DMS114 treated with DMSO at 0.1 percent for 48 hours (cell line): ENCODE data around the gene CIZ1.

Source experiments
- DNase-seq: peaks from one replicate; lab custom pipeline; 2025; ENCODE audit not compliant: unreplicated experiment; lab: John Stamatoyannopoulos, UW

CIZ1 gene

DNA sequence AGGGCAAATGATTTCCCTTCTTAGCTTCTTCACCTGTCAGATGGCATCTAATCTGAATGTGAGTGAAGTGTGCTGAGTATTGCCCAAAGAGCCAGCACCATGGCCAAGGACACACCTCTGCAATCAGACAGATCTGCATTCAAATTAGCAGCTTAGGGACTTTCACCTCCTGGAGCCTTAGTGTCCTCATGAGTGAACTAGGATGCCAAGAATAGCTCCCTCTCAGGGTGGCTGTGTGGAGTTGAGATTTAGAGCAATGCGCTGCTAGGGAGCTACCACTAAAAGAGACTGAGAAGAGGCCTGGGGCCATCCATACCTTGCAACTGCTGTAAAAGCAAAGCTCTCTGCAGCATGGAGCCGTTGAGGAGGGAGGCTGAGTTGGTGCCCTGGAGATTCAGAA lies 1.4 kb downstream of the CIZ1 start:
- DNase-seq, result no peak

DNA sequence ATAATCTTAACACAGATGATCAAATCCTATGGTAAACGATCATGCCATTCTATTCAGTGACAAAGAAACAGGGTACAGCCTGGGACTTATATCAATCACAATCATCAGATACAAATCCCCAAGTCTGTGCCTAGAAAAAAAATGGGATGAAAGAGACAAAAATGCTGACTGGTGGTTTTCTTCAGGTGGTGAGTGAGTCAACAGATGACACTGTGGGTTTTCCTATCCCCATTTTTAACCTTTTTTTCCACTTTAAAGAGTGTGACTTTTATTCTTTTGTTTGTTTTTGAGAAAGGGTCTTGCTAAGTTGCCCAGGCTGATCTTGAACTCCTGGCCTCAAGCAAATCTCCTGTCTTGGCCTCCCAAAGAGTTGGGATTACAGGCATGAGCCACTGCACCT lies 3.2 kb downstream of the CIZ1 start:
- DNase-seq, result no peak

DNA sequence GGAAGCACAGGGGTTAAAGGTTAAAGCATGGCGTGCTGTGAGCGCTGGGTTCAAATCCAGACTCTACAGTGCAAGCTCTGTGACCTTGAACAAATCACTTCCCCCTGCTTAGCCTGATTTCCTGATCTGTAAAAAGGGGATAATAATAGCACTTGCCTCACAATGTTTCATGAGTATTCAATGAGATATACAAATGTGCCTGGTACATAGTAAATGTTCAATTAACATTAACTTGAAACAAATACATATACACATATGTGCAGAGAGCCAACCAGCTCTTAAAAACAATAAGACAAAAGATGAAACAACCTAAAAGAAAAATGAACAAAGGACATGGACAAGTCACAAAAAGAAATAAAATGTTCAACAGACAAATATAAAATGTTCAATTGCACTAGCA lies 4.0 kb downstream of the CIZ1 start:
- no peak for DNase-seq

GRCh38 chr9:128185979-128186965 lies 5.1 kb downstream of the CIZ1 start:
- DNase-seq, result no peak

DNA sequence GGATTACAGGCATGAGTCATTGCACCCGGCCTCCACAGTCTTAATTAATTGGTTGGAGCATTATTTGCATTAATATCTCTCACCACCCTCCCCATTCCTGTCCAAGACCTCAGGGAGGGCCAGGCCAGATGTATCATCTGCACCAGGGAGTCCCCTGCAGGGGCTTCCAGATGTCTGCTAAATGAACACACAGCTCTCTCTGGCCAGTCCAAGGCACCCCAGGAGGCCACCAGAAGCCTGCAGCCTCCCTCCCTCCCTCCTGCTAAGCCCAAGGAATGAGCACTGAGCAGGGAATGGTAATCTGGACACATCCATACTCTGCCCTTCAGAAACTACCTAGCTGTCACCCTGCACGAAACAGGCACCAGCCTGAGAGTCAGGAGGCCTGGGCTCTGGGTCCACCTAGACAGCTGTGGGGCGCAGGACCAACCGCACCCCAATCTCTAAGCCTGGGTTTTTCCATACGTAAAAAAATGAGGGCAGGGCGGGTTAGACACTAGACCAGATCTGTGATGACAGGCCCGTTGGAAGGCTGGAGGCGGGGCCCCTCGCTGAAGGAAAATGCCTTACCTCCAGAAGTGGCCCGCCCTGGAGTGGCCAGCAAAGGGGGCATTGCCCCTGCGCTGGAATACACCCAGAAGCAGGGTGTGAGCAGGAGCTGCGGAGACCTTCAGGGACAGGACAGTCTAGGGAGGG lies 8.3 kb downstream of the CIZ1 start:
- no peak for DNase-seq

DNA sequence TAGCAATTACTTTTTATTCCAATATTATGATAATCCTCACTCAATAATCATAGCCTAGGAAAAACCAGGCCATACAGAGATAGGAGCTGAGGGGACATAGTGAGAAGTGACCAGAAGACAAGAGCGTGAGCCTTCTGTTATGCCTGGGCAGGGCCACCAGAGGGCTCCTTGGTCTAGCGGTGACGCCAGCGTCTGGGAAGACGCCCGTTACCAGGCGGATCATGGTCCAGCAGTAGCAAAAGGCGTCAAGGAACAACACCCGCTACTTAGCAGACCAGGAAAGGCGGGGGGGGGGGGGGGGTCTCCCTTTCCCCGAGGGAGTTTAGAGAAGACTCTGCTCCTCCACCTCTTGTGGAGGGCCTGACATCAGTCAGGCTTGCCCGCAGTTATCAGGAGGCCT lies 9.9 kb downstream of the CIZ1 start:
- DNase-seq, result peak; percentile 12

GRCh38 chr9:128180447-128180846 lies 10.9 kb downstream of the CIZ1 start:
- no peak for DNase-seq

DNA sequence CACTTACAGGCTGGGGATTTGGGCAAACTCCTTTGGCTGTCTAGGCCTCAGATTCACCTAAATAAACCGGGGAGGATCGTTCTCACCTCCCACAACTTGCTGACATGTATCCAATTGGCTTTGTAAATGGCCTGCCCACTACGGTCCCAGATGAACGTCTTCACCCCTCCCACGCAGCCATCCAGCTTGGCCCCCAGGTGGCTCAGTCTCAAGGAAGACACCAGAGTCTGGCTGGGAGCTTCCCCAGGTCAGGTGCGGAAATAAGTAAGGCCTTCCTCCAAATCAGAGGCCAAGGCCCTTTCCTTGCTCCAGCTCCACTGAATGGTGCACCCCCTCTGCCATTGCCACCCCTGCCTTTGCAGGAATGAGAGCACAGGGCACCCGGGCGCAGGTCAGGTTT lies 11.4 kb downstream of the CIZ1 start:
- DNase-seq, result no peak

DNA sequence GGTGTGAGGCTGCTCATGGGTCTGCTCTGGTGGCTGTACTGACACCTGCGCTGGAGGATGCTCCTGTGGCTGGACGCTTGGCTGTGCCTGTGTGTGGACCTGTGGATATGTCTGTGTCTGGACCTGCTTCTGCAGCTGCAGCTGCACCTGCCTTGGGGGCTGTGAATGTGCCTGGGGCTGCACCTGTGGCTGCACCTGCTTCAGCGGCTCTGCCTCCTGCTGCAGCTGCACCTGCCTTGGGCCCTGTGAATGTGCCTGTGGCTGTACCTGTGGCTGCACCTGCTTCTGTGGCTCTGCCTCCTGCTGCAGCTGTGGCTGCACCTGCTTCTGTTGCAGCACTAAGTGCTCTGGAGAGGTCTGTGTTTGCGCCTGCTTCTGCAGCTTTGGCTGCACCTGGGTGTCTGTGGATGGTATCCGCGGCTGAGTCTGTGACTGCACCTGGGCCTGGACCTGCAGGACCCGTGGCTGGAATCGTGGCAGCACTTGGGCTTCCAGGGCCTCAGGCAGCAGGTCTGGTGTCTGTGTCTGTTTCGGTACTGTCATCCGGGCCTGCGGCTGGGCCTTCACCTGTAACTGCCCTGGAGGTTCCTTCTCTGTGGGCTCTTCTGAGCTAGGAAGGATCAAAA lies 12.5 kb downstream of the CIZ1 start:
- no peak for DNase-seq

DNA sequence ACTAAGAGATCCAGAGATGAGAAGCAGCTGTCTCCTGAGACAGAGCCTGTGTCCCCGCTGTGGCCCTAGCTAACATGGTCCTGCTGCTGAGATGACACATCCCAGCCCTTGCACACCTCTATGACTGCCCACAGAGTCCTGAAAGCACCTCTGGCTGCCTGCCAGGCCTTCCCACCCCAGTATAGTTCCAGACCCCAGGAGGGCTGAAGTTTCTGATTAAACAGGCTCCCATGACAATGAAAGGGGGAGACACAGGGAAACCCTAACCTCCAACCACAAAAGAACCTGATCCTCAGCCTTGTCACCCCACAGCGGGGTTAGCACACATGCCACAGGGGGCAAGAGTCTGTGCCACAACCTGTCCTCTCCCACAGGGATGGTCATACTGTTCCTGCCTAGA lies 15.6 kb downstream of the CIZ1 start:
- DNase-seq, result no peak

- DNase-seq, result no peak
These were observed 16.2 kb downstream of the CIZ1 start for GRCh38 chr9:128175102-128175563.

DNA sequence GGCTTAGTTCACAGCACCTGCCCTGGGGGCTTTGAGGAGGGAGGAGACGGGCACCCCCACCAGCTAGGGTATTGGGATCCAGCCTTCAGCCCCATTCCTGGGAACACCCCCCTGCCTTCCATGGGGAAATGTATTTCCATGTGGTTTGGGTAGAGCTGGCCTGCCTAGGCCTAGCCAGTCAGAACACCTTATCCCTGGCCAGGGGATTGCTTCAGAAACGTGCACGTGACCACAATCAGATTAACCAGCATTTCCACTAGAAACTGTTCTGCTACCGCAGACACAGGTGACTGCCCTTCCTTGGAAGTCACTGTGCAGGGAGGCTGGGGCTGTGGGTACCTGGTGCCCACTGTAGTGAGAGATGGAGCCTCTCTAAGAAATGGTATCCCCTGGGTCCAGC lies 17.3 kb downstream of the CIZ1 start:
- DNase-seq, result no peak

GRCh38 chr9:128169925-128170324 lies 21.4 kb downstream of the CIZ1 start:
- DNase-seq, result no peak

- DNase-seq, result no peak
These were observed 21.9 kb downstream of the CIZ1 start for GRCh38 chr9:128169492-128169891.

DNA sequence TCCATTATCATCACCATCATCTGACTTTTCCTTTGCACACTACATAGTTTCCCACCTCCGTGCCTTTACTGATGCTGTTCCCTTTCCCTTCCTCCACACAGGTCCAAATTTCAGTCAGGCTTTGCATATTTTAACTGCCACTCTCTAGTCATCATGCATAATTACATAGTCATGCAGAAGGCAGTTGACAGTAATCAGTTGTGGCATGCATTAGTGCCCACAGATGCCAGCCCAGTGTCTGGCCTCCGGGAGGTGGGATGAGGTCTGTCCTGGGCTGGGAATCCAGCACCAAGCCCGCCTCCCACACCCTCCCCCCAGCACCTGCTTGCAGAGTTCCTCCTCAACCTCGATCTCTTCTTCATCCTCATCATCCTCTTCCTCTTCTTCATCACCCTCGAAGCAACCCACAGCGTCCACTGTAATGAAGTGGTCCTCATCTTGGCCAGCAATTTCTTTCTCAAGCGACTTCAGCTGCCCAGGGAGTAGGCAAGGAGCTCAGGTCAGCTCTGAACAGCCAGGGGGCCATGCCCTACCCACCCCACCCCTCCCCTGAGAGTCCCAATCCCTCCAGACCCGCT lies 22.6 kb downstream of the CIZ1 start:
- no peak for DNase-seq

- DNase-seq, result no peak
These were observed 24.2 kb downstream of the CIZ1 start for GRCh38 chr9:128167209-128167608.

DNA sequence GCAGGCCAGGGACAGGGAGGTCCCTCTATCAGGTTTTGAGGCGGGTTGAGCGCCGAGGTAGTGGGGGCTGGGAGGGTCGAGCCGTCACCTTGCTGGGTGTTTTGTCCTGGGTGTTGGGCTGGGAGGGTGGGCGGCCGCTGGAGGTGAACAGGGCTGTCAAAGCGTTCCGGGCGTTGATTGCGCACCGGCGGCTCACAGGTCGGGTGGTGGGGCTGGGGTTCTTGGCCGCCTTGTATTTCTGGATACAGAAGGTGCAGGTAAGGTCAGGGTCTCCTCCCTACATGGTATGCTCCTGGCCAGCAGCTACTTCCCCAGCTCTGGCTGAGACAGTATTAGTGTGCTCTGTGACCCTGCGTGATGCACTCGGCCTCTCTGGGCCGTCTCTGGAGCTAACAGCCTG lies 25.2 kb downstream of the CIZ1 start:
- no peak for DNase-seq

DNA sequence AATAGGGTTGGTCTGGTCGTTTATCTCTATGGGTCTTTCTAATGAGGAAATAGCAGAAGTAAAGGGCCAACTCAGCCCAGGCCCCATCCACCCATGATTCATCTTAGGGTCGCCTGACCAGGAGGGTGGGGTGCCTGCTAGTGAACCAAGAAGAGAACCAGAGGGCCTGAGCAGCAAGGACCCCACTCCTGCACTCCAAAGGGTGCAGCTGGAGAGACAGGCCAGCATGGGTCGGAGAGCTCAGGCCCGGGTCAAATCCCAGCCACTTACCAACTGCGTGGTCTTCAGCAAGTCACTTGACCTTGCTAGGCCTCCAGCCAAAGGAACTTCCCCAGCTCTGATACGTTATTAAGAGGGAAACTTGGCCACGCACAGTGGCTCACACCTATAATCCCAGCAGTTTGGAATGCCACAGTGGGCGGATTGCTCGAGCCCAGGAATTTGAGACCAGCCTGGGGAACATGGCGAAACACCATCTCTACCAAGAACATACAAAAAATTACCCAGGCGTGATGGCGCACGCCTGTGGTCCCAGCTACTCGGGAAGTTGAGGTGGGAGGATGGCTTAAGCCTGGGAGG lies 27.0 kb downstream of the CIZ1 start:
- no peak for DNase-seq

DNA sequence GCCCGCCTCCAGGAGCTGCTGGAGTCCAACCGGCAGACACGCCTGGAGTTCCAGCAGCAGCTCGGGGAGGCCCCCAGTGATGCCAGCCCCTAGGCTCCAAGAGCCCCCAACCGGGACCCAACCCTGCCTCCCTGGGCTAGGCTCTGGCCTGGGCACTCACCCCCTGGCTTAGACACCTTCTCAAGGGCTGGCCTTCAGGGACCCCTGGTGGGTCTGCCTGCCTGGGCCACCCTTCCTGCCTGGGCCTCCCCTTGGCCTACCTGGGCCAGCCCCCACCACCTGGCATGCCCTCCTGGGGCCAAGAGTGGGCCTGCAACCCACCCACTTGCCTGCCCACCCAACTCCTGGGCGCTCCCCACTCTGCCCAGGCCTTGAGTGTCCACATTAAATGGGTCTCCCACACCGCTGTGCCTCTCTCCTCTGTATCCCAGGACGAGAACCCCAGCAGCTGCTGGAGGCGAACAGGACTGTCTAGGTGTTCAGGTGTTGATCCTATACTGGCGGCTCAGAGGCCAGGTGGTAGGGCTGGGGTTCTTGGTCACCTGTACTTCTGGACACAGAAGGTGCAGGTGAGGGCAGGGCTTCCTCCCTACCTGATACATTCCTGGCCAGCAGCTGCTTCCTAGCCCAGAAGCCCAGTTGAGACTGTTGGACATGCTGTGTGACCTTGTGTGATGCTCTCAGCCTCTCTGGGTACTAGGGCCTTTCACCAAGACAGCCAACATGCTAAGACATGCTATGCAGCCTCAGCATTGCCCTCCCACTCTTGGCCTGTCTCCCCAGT lies 27.7 kb downstream of the CIZ1 start:
- no peak for DNase-seq

- DNase-seq, result no peak
These were observed 28.3 kb downstream of the CIZ1 start for GRCh38 chr9:128163027-128163515.
